Stimulated activated CD4-positive, alpha-beta T cell treated with anti-CD3 and anti-CD28 coated beads, TNF-alpha, amount 100 ng/mL, for 1 hour (primary cell): ENCODE data around the gene MYT1.
A peak's percentile ranks its signal among the peaks of the same experiment; 100 is the strongest.

Source experiments
- DNase-seq, 3 donors: peaks; one replicate each; pipeline ENCODE4 v3.0.0-alpha.2; 2020; ENCODE audit warnings: low read depth in 3 of 3, low spot score in 1 of 3

MYT1 gene

GRCh38 chr20:64242797-64243475 lies 78.7 kb downstream of the MYT1 start:
- DNase-seq, result no peak

DNA sequence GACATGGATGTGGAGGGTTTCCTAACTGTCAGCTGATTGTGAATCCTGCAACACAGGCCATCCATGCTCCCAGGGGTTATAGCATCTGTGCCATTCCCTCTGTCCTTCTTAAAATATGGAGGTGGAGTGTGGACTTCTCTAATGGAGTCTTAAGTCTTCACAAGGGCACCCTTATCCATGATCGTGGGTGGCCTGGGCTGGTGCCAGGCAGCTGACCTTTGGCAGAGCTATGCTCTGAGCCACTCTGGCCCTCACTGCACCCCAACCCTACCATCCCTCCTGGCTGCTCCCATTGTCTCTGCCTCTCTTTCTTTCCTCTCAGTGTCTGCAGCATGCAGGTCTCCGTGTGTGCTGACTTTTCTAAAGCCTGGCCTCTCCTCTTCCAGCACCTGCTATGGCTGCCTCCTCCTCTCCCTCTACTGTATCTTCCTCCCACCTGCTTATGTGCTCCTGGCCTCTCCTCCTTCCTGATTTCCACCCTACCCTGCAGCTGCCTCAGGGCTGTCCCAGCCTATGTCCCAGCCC lies 80.1 kb downstream of the MYT1 start:
- DNase-seq, result no peak

DNA sequence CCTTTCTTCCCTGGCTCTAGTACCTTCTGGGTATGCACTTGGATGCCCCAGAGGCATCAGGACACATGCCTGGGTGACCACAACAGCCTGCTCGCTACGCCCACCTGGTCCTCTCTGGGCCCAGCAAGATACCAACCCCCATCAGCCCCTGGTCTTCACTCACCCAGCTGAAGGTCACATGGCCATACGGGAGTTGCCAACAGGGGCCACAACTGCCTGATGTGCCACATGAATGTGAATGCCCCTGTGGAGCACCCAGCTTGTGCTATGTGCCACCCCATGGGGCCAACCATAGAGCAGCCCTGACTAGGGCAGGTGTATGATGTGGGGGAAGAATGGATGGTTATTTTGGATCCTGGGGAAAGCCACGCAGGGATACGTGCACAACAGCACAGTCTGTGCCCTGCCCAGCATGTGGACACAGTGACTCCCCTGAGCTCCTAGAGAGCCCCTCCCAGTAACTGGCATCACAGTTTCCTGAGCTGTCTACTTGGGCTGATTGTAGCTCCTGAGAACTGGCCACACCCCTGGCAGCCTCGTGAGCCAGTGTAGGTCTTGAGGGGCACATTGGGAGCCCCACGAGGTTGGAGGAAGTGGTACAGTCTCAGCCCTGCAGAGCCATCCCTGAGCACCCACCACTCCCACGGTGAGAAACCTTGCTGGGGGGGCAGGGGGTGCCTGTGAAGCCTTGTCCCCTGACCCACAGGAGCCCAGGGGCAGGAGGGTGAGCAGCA lies 80.8 kb downstream of the MYT1 start:
- DNase-seq, result no peak

DNA sequence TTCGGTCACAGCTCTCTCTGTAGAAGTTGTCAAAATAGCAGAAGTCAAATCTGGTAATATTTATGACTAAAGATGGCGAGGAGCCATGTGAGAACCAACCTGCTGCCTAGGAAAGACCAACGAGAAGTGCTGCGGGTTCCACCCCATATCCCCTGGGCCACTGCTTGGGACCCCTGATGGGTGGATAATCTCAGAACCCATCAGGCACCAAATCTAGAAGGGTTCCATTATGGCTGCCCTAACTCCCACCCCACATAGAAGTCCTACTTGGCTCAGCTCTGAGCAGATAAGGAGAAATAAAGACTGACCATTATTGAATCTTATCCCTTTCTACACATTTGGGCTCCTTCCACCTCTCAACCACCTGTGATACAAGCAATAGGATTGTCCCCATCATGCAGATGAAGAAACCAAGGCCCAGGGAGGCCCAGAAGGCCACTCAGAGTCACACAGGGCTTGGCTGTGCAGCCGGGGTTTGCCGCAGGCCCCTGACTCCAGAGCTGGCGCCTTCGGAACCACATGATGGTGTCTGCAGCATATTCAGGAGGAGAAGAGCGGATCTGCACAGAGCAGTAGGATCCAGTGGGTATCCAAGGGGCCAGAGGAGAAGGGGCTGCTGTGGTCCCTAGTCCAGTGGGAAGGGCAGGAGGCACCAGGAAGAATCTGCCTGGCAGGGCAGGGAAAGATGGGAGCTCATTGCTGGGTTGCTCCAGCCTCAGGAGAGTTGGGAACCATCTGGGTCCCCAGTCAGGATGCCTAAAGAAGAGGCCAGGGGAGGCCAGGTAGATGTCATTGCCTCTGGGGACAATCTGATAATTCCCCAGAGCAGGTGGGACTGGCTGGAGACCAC lies 81.7 kb downstream of the MYT1 start:
- no peak for DNase-seq

- no peak for DNase-seq
Measured at GRCh38 chr20:64246616-64247306, 82.5 kb downstream of the MYT1 start.

DNA sequence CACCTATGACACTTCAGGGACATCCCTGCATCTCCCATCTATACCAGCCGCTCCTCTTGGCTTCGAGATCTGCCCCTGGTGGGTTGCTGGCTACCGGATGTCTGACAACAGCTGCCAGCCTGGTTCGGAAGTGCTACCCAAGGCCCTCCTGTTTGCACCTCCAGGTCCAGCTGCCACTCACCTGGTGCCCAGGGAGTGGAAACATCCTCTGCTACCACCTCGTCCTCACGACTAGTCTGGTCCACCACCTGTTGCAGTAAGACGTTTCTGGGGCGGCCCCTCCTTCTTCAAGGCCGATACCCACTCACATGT lies 83.0 kb downstream of the MYT1 start:
- no peak for DNase-seq

GRCh38 chr20:64247970-64248841 lies 84.0 kb downstream of the MYT1 start:
- DNase-seq, result no peak

- DNase-seq, result no peak
Measured at GRCh38 chr20:64250027-64250426, 85.8 kb downstream of the MYT1 start.

GRCh38 chr20:64253000-64253383 lies 88.7 kb downstream of the MYT1 start:
- no peak for DNase-seq

DNA sequence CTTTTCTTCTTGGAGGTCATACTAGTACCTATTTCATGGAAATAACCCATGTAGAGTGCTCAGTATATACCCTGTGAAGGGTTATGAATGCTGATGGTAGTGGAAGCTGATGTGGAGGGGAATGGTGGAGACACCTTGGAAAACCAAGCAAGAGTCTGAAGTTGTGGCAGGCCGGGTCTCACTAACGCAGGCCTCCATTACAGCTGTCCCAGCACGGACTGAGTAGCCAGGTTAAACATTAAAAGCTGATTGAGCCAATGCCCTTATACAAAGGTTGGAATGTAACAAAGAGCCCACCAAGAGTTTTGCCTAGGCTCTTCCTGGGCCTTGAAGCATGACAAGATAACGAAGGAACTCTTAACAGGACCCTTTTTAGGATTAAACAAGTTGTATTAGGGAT lies 89.2 kb downstream of the MYT1 start:
- no peak for DNase-seq

DNA sequence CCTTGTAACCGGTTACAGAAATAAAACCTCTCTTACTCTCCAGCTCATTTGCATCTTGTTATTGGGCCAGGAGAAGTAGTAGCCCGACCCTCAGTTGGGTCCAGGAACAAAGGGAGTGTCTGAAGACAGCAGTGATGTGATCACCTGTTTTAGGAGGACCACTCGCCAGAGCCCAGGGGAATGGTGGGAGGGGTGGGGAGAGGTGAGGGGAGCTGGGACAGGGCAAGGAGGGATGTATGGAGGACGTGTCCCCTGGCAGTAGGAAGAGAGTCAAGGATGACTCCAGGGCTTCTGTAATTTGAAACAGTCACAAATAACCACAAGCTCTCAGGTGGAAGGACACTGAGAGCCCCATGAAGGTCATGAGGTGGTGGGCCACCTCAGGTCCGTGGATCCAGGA lies 89.9 kb downstream of the MYT1 start:
- DNase-seq, result no peak

GRCh38 chr20:64254571-64255360 lies 90.5 kb downstream of the MYT1 start:
- DNase-seq, result no peak

DNA sequence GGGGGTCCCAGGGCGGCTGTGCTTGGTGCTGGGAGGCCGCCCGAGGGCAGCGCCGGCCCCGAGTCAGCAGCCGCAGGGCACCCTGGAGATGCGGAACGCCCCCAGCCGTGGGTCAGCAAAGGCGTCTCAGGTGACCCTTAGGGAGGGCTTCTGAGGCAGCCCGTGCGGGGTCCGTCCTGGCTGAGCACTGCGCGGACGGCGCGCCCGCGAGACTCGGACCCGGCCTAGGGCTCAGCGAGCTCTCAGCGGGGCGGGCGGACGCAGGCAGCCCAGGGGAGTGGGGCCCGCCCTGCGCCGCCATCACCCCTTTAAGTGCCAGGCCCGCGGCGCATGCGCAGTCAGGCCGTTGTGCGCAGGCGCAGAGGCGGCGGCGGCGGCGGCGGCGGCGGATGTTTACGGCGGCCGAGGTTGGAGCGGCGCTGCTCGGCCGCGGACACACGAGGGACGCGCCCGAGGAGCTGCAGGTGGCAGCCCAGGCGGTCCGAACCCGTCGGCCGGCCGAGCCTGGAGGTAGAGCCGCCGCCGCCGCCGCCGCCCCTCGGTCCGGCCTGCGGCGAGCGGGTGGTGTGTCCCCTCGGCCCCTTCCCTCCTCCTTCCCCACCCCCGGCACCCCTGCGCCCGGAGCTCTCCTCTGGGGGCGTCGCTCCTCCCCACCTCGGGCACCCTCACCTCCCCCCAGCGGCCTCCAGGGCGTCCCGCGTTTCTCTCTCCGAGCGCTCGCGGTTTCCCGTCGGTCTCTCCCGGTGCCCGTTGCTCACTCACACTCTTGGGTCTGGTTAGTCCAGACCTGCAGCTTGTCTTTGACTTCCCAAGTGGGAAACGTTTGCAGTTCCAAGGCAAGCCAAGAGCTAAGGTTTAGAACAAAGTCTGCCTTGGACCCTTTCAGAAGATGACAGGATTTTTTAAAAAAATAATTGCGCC lies 91.4 kb downstream of the MYT1 start, which contains the start of gene PCMTD2:
Gene PCMTD2, plus strand, starts transcription at position 388 of the 921 bp plus-strand sequence. CDS start 4,218 bp downstream, outside the sequence.
- DNase-seq, result peak; percentile 53 to 86 (median 80)

DNA sequence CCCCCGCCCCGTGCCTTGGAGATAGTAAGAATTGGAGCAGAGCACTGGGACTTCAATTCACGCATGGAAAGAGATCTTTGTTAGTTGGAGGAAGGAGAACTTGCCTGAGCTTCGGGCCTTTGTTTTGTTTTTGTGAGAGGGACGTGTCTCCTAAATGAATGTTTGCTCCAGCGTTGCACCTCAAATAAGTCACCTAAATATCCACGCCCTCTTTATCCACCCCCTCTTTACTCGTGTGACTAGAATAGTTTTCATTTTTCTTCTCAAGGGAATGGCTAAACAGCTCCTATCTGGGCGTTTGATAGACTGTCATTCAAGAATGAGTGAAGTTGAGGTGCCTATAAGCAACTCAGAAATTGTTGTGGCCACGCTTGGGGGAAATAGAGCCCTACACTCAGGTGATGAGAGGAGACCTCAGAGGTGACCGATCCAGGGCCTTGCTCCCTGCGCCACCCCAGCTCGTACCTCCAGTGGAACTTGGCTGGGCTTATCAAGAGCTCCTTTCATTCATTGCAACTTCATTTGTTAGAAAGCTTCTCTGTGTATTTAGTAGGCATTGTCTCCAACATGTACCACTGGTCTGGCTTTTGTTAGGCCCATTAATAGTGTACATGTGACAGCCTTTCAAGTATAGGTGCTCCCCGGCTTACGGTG lies 92.2 kb downstream of the MYT1 start:
- no peak for DNase-seq

DNA sequence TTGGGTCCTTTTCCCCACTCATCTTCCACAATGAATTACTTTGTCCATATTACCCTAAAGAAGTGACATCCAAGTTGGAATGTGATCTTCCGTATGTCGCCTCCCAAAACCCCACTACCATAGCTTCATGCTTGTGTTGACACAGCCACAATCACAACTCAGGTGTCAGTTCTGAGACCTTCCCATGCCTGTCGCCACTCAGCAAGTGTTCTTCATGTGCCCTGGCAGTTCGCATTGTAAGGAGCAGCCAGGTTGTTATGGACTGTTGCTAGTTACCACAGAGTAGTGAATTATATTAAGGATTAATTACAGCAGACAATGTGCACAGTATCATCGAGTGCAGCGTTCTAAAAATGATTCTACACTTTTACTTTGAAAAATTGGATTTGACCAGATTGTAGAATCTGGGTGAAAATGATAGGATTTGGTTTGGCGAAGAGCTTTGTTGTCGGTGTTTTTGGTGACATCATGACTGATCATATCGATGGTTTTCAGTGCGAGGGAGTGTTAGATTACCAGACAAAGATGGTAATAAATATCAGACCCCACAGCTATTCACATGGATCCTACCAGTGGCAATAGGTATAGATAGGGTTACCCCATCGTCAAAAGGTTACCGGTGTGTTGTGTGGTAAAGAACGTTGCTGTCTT lies 93.0 kb downstream of the MYT1 start:
- DNase-seq, result no peak

DNA sequence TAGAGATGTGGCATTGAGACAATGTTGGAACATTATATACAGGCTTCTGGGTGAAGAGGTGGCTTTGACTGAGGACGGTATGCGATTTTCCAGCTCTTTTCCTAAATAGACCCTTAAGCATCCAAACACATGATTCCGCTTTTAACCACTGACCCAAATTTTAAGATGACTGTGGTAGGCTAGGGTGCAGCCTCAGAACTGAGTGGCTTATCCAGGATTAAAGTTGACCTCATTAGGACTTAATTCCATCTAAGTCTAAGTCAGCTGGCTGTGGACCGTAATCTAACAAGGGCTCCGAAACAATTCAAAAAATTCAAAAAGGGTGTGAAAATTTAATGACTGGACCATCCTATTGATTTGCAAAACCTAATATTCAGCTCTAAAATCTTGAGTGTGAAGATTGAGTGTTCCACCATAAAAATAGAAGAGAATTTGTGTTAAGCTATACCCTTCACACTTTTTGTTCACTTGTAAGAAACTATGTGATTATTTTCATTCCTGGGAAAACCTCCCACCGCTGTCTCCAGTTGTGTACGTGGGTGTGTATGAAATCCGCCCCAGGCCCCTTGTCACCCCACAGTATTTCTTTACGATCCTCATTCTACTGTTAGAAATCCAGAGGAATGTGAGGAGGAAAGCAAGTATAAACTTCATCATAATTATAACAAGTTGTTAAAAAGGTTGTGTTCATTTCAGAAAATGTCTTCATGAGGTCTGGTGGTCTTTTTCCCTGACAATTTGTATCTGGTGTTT lies 94.0 kb downstream of the MYT1 start:
- no peak for DNase-seq

GRCh38 chr20:64260239-64260638 lies 96.0 kb downstream of the MYT1 start:
- DNase-seq, result no peak
